H9 (cell line): ENCODE data around the gene OXSR1. TPM values are rescaled to one million over a fixed set of nuclear protein-coding genes. Genes with fewer than 3 reads are reported as not detected.

Experiments
- DNase-seq: peaks from one replicate; pipeline ENCODE4 v3.0.0-alpha.2; 2017
- H2AFZ ChIP-seq: one replicate; pipeline ENCODE4 v1.6.1; 2013; ENCODE audit warnings: mild to moderate bottlenecking, low read length, control low read depth, moderate library complexity
- H2AK5ac ChIP-seq: 2 replicates; pipeline ENCODE4 v1.6.1; 2013; ENCODE audit warnings: low read length, control low read depth, mixed read lengths; ENCODE audit not compliant: insufficient read length
- H2BK120ac ChIP-seq: one replicate; pipeline ENCODE4 v1.6.1; 2013; ENCODE audit warnings: low read depth, mild to moderate bottlenecking, low read length, control low read depth, inconsistent platforms; ENCODE audit not compliant: poor library complexity, severe bottlenecking
- H2BK12ac ChIP-seq: 2 replicates; pipeline ENCODE4 v1.6.1; 2013; ENCODE audit warnings: low read length, control low read depth, mixed read lengths, low read depth; ENCODE audit not compliant: insufficient read length
- H2BK15ac ChIP-seq: 2 replicates; pipeline ENCODE4 v1.6.1; 2013; ENCODE audit warnings: low read depth, low read length, control low read depth
- H2BK20ac ChIP-seq: one replicate; pipeline ENCODE4 v1.6.1; 2013; ENCODE audit warnings: low read depth, mild to moderate bottlenecking, low read length, control low read depth, inconsistent platforms; ENCODE audit not compliant: poor library complexity, severe bottlenecking
- H2BK5ac ChIP-seq: 2 replicates; pipeline ENCODE4 v1.6.1; 2013; ENCODE audit warnings: low read length, control low read depth, mixed read lengths; ENCODE audit not compliant: insufficient read length
- H3K14ac ChIP-seq: 2 replicates; pipeline ENCODE4 v1.6.1; 2013; ENCODE audit warnings: low read length, control low read depth; ENCODE audit not compliant: insufficient read depth
- H3K18ac ChIP-seq: 2 replicates; pipeline ENCODE4 v1.6.1; 2013; ENCODE audit warnings: low read depth, mild to moderate bottlenecking, mixed read lengths, low read length, control low read depth; ENCODE audit not compliant: insufficient read length
- H3K23ac ChIP-seq: 2 replicates; pipeline ENCODE4 v1.6.1; 2013; ENCODE audit warnings: low read length, control low read depth, mixed read lengths, low read depth; ENCODE audit not compliant: insufficient read length
- H3K23me2 ChIP-seq: 2 replicates; pipeline ENCODE4 v1.6.1; 2013; ENCODE audit warnings: low read depth, mild to moderate bottlenecking, mixed read lengths, low read length, control low read depth; ENCODE audit not compliant: insufficient read length, poor library complexity, severe bottlenecking
- H3K27ac ChIP-seq: 2 replicates; pipeline ENCODE4 v1.5.1; 2013; ENCODE audit warnings: low read length, control low read depth, mixed read lengths, low read depth; ENCODE audit not compliant: insufficient read length
- H3K27me3 ChIP-seq: 2 replicates; pipeline ENCODE4 v1.6.1; 2013; ENCODE audit warnings: low read length, control low read depth, inconsistent platforms; ENCODE audit not compliant: insufficient read depth
- H3K4ac ChIP-seq: 2 replicates; pipeline ENCODE4 v1.6.1; 2013; ENCODE audit warnings: low read depth, mild to moderate bottlenecking, control low read depth, inconsistent platforms, low read length, moderate library complexity
- H3K4me1 ChIP-seq: 2 replicates; pipeline ENCODE4 v1.6.1; 2013; ENCODE audit warnings: low read length, control low read depth, inconsistent platforms; ENCODE audit not compliant: insufficient read depth
- H3K4me2 ChIP-seq: 2 replicates; pipeline ENCODE4 v1.6.1; 2013; ENCODE audit warnings: low read length, control low read depth, mixed read lengths; ENCODE audit not compliant: insufficient read length, insufficient read depth
- H3K56ac ChIP-seq: 2 replicates; pipeline ENCODE4 v1.6.1; 2013; ENCODE audit warnings: low read depth, mild to moderate bottlenecking, mixed read lengths, low read length, control low read depth; ENCODE audit not compliant: insufficient read length
- H3K79me1 ChIP-seq: 2 replicates; pipeline ENCODE4 v1.6.1; 2013; ENCODE audit warnings: low read depth, mild to moderate bottlenecking, moderate library complexity, low read length, control low read depth, inconsistent platforms; ENCODE audit not compliant: insufficient read depth, poor library complexity, severe bottlenecking
- H3K79me2 ChIP-seq: 2 replicates; pipeline ENCODE4 v1.6.1; 2013; ENCODE audit warnings: low read length, control low read depth, inconsistent platforms; ENCODE audit not compliant: insufficient read depth
- H3K9ac ChIP-seq: 2 replicates; pipeline ENCODE4 v1.6.1; 2013; ENCODE audit warnings: low read length, control low read depth, mixed read lengths; ENCODE audit not compliant: insufficient read length; ENCODE audit errors: extremely low read depth
- H3K9me3 ChIP-seq: one replicate; pipeline ENCODE4 v1.6.1; 2013; ENCODE audit warnings: low read depth, low read length, inconsistent platforms; ENCODE audit not compliant: control insufficient read depth
- H3T11ph ChIP-seq: one replicate; pipeline ENCODE4 v1.6.1; 2013; ENCODE audit warnings: mild to moderate bottlenecking, low read length, control low read depth, inconsistent platforms
- H4K20me1 ChIP-seq: one replicate; pipeline ENCODE4 v1.6.1; 2013; ENCODE audit not compliant: control insufficient read depth, insufficient read length, insufficient read depth
- H4K5ac ChIP-seq: 2 replicates; pipeline ENCODE4 v1.6.1; 2013; ENCODE audit warnings: low read depth, mild to moderate bottlenecking, mixed read lengths, low read length, control low read depth; ENCODE audit not compliant: insufficient read length
- H4K8ac ChIP-seq: replicated peaks from 2 replicates; pipeline ENCODE4 v1.6.1; 2013; ENCODE audit warnings: low read length, control low read depth, mixed read lengths, low read depth; ENCODE audit not compliant: insufficient read length
- H4K91ac ChIP-seq: 2 replicates; pipeline ENCODE4 v1.6.1; 2013; ENCODE audit warnings: low read depth, mild to moderate bottlenecking, moderate library complexity, mixed read lengths, low read length, control low read depth; ENCODE audit not compliant: insufficient read length
- H3K27ac Mint-ChIP-seq, 3 experiments: 2 replicates in 2 of 3; 3 replicates in 1 of 3; pipeline ENCODE4 v1.8.0; 2020 to 2021; ENCODE audit warnings: mixed read lengths in 3 of 3, mild to moderate bottlenecking in 1 of 3, moderate library complexity in 1 of 3
- H3K27me3 Mint-ChIP-seq: 2 replicates; pipeline ENCODE4 v1.8.0; 2021; ENCODE audit warnings: low read depth, mild to moderate bottlenecking, moderate library complexity, mixed read lengths
- H3K36me3 Mint-ChIP-seq, 3 experiments: 2 replicates in 2 of 3; 3 replicates in 1 of 3; pipeline ENCODE4 v1.8.0; 2020 to 2021; ENCODE audit warnings: low read depth in 3 of 3, mixed read lengths in 3 of 3; ENCODE audit not compliant: insufficient read depth in 1 of 3
- H3K4me1 Mint-ChIP-seq, 2 experiments: 2 replicates each; pipeline ENCODE4 v1.8.0; 2020; ENCODE audit warnings: mixed read lengths in 2 of 2
- H3K4me3 Mint-ChIP-seq, 2 experiments: 2 replicates in 1 of 2; 3 replicates in 1 of 2; pipeline ENCODE4 v1.8.0; 2020 to 2021; ENCODE audit warnings: mild to moderate bottlenecking in 2 of 2, mixed read lengths in 2 of 2, moderate library complexity in 1 of 2
- H3K9me3 Mint-ChIP-seq, 2 experiments: 2 replicates in 1 of 2; 3 replicates in 1 of 2; pipeline ENCODE4 v1.8.0; 2020; ENCODE audit warnings: mild to moderate bottlenecking in 2 of 2, mixed read lengths in 2 of 2, moderate library complexity in 1 of 2
- WGBS: extraction: QIAGEN DNeasy Blood & Tissue Kit; methylation state at CpG from one replicate; pipeline ENCODE4 v1.1.7; 2013; ENCODE audit warnings: missing lambda C conversion rate, low lambda C conversion rate, mixed read lengths; ENCODE audit not compliant: insufficient read length; ENCODE audit errors: extremely low coverage; 5-methylcytosine and 5-hydroxymethylcytosine counted together
- total RNA-seq: library from RNA; stranded (reverse); gene quantifications from 2 replicates; pipeline ENCODE4 v1.2.1, GENCODE V29; 2021
- TF ChIP-seq, protein P1 (sequence below): fragments of 200-600 bp; sonication (generic); conservative IDR thresholded peaks from 3 replicates; pipeline ENCODE4 v1.8.0; 2021; ENCODE audit warnings: antibody characterized with exemption, mild to moderate bottlenecking

The OXSR1 gene
- total RNA-seq, 1 experiment from 2014 or later, result 54.1 TPM

DNA sequence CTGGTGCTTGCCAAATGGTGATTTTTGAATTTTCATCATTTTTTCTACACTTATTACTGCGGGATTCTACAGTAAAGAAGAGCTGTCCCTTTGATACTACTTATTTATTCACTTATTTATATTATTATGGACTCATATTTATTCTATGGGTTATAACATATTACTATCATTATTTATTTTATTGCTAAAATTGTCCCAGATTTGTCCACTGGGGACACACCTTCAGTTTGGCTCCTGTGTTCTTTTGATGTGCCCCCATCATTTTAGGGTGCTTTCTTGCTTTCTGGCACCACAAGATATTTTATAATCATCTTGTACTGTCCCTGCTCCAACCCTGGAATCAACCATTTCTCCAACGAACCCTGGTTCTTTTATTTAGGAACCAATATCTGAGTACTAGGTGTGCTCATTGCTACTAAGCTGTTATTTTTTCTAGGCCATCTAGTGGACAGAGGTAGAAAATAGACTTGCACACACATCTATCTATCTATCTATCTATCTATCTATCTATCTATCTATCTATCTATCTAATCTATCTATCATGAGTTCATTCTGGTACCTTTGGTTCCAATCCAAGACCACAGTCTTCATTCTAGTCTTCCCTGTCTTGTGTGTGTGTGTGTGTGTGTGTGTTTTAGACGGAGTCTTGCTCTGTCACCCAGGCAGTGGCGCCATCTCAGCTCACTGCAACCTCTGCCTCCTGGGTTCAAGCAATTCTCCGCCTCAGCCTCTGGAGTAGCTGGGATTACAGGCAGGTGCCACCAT lies 132.8 kb downstream of the OXSR1 start:
- Histone ChIP-seq H3K79me1 (no peaks in the 10 kb centered on the region), H2AK5ac (no peak overlapping the region), H3K4me1 (no peaks in the 10 kb centered on the region), H4K5ac (no peak overlapping the region), H2BK120ac (no peak overlapping the region), H3K27ac (no peak overlapping the region), H2BK12ac (no peak overlapping the region), H4K20me1 (no peaks in the 10 kb centered on the region), H2BK20ac (no peak overlapping the region), H3K4me2 (no peak overlapping the region), H3K18ac (no peak overlapping the region), H3K9ac (no peak overlapping the region), H3T11ph (no peak overlapping the region), H3K23me2 (no peaks in the 10 kb centered on the region), H2AFZ (no peak overlapping the region), H3K4ac (no peak overlapping the region), H3K23ac (no peak overlapping the region), H2BK15ac (no peak overlapping the region), H2BK5ac (no peak overlapping the region), H4K8ac (no peak overlapping the region), H3K9me3 (no peaks in the 10 kb centered on the region), H3K56ac (no peak overlapping the region), H3K14ac (no peak overlapping the region), H4K91ac (no peak overlapping the region), H3K27me3 (no peaks in the 10 kb centered on the region), H3K79me2 (no peaks in the 10 kb centered on the region)
- H3K4me3 Mint-ChIP-seq, result no peak overlapping the region
- no peaks in the 10 kb centered on the region for H3K9me3 Mint-ChIP-seq
- no peaks in the 10 kb centered on the region; the same call in 1 of the 2 replicates for H3K27me3 Mint-ChIP-seq
- H3K27ac Mint-ChIP-seq, result no peak overlapping the region
- H3K36me3 Mint-ChIP-seq, result no peaks in the 10 kb centered on the region
- TF ChIP-seq, protein P1, sequence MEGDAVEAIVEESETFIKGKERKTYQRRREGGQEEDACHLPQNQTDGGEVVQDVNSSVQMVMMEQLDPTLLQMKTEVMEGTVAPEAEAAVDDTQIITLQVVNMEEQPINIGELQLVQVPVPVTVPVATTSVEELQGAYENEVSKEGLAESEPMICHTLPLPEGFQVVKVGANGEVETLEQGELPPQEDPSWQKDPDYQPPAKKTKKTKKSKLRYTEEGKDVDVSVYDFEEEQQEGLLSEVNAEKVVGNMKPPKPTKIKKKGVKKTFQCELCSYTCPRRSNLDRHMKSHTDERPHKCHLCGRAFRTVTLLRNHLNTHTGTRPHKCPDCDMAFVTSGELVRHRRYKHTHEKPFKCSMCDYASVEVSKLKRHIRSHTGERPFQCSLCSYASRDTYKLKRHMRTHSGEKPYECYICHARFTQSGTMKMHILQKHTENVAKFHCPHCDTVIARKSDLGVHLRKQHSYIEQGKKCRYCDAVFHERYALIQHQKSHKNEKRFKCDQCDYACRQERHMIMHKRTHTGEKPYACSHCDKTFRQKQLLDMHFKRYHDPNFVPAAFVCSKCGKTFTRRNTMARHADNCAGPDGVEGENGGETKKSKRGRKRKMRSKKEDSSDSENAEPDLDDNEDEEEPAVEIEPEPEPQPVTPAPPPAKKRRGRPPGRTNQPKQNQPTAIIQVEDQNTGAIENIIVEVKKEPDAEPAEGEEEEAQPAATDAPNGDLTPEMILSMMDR, result peak; percentile 63
- peaks cover 0 to 3% of the 10 kb centered on the region in 2 experiments; a peak in 1 of 4 replicates for H3K4me1 Mint-ChIP-seq
- DNase-seq, result peak; percentile 5
- no CpG with 5 or more reads among the region's 5 CpGs for WGBS

Other genes with a start within 250 kb of the OXSR1 start
- 3.2 and 3.8 TPM in 2 replicates for gene VILL, start 174.8 kb upstream of the OXSR1 start, total RNA-seq
- gene PLCD1, start 135.9 kb upstream of the OXSR1 start, total RNA-seq, result 27.1 and 36.9 TPM in 2 replicates
- gene DLEC1, start 126.3 kb upstream of the OXSR1 start, total RNA-seq, result 2.0 and 2.1 TPM in 2 replicates
- gene ACAA1, start 28.4 kb upstream of the OXSR1 start, total RNA-seq, result 41.9 and 44.3 TPM in 2 replicates
- gene MYD88, start 26.9 kb upstream of the OXSR1 start, total RNA-seq, result 33.4 and 34.2 TPM in 2 replicates
- gene SLC22A13, start 100.3 kb downstream of the OXSR1 start, total RNA-seq, result 0.11 TPM in 1 of 2 replicates, not detected in the other
- not detected in 2 replicates for gene SLC22A14, start 116.8 kb downstream of the OXSR1 start, total RNA-seq
- gene XYLB, start 181.2 kb downstream of the OXSR1 start, total RNA-seq, result 2.4 and 2.6 TPM in 2 replicates